ENCODE results near the gene QKI. TPM values are rescaled to one million over a fixed set of nuclear protein-coding genes. Genes with fewer than 3 reads are reported as not detected.
"Not testable (repeated sequence)": the region's sequence is repeated elsewhere in the genome, so short reads cannot be mapped to it uniquely, and the experiment has no call there.

Gene QKI
- total RNA-seq, 1 donor from 2014 or later, result 267 TPM

DNA sequence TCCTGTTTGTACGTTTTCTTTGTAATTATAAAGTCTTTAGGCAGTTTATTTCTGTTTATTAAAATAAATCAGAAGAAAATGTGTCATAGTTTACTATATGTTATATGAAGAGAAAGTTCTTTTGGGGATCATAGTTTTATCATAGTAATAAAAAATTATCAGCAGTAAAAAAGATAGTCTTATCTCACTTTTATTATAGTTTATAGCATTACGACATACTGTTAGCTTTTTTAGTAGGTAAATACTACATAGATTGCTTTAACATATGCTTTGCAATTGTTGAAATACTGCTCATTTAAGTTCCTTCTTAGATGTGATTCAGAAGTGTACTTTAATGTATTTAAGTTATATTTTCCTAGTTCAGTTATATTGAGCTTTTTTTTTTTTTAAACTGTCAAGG lies 13.9 kb downstream of the QKI start:
- TF ChIP-seq, protein P1, sequence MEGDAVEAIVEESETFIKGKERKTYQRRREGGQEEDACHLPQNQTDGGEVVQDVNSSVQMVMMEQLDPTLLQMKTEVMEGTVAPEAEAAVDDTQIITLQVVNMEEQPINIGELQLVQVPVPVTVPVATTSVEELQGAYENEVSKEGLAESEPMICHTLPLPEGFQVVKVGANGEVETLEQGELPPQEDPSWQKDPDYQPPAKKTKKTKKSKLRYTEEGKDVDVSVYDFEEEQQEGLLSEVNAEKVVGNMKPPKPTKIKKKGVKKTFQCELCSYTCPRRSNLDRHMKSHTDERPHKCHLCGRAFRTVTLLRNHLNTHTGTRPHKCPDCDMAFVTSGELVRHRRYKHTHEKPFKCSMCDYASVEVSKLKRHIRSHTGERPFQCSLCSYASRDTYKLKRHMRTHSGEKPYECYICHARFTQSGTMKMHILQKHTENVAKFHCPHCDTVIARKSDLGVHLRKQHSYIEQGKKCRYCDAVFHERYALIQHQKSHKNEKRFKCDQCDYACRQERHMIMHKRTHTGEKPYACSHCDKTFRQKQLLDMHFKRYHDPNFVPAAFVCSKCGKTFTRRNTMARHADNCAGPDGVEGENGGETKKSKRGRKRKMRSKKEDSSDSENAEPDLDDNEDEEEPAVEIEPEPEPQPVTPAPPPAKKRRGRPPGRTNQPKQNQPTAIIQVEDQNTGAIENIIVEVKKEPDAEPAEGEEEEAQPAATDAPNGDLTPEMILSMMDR (conservative IDR thresholded peaks at IDR 0.05), result no peak
- DNase-seq (ENCODE audit: low read depth, low spot score), result no peak
- H3K9me3 Mint-ChIP-seq, result no peaks in the 10 kb centered on the region
- H3K4me1 Mint-ChIP-seq, result peaks cover 71% of the 10 kb centered on the region
- H3K4me3 Mint-ChIP-seq, result no peak overlapping the region
- H3K36me3 Mint-ChIP-seq (ENCODE audit: low read depth), result no peaks in the 10 kb centered on the region
- H3K27me3 Mint-ChIP-seq (ENCODE audit: low read depth), result no peaks in the 10 kb centered on the region
- H3K27ac Mint-ChIP-seq (ENCODE audit: unreplicated experiment), result no peak overlapping the region

DNA sequence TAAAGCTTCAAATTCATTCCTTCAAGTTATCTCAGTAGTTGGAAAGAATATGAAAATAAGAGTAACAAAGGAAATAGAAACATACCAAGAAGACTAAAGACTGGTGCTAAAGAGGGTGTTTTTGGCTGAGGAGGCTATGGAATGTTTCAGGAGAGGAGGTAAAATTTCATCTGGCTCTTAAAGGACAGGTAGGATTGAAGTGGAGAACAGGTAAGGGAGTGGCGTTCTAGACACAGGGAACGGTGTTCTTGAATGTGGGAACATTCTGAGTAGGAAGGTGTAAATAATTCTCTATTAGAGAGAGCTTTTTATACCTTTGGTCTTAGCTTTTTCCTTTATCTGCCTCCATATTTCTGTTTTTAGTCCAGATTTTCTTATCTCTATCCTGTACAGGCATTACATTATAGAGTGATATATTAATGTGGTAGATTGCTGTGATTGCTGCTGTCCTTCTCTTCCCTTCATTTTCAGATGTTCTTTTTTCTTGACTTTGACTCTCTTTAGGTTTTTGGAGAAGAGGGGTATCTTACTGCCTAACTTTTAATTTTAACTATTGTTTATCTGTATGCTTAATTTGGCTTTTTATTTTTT lies 15.4 kb downstream of the QKI start:
- H3K27ac Mint-ChIP-seq (ENCODE audit: unreplicated experiment), result no peak overlapping the region
- no peak overlapping the region for H3K4me3 Mint-ChIP-seq
- H3K4me1 Mint-ChIP-seq, result peaks cover 64% of the 10 kb centered on the region

DNA sequence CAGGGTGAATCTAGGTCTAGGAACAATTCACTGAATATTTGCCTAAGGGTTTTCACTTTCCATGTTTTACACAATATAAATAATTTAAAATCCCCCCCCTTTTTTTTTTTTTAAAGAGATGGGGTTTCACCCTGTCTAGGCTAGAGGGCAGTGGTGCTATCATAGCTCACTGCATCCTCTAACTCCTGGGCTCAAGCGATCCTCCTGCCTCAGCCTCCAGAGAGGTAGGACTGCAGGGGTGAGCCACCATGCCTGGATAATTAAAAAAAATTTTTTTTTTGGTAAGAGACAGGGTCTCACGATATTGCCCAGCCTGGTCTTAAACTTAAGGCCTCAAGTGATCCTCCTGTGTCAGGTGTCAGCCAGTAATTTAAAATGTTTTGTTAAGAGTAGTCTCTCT lies 17.8 kb downstream of the QKI start:
- no peak overlapping the region for H3K27ac Mint-ChIP-seq (ENCODE audit: unreplicated experiment)
- DNase-seq (ENCODE audit: low read depth, low spot score), result no peak
- H3K4me1 Mint-ChIP-seq, result peaks cover 64% of the 10 kb centered on the region
- H3K9me3 Mint-ChIP-seq, result no peaks in the 10 kb centered on the region
- H3K36me3 Mint-ChIP-seq (ENCODE audit: low read depth), result no peaks in the 10 kb centered on the region
- no peaks in the 10 kb centered on the region for H3K27me3 Mint-ChIP-seq (ENCODE audit: low read depth)
- TF ChIP-seq, protein P1 (conservative IDR thresholded peaks at IDR 0.05), result no peak
- H3K4me3 Mint-ChIP-seq, result no peak overlapping the region

More for the DNA sequence above, 15.4 kb downstream of the QKI start:
- Mint-ChIP-seq H3K36me3 (ENCODE audit: low read depth) (no peaks in the 10 kb centered on the region), H3K9me3 (no peaks in the 10 kb centered on the region), H3K27me3 (ENCODE audit: low read depth) (no peaks in the 10 kb centered on the region)
- no peak for DNase-seq (ENCODE audit: low read depth, low spot score)
- TF ChIP-seq, protein P1 (conservative IDR thresholded peaks at IDR 0.05), result no peak

DNA sequence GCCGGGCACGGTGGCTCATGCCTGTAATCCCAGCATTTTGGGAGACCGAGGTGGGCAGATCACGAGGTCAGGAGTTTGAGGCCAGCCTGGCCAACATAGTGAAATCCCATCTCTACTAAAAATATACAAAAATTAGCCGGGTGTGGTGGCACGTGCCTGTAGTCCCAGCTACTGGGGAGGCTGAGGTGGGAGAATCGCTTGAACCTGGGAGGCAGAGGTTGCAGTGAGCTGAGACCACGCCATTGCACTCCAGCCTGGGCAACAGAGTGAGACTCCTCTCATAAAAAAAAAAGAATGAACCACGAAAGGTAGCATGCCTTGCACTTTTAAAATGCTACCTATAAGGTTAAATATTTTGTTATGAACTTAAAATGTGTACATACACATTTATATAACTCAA lies 19.0 kb downstream of the QKI start:
- not testable (repeated sequence) for H3K27ac Mint-ChIP-seq (ENCODE audit: unreplicated experiment); H3K27me3 Mint-ChIP-seq (ENCODE audit: low read depth); H3K4me3 Mint-ChIP-seq; DNase-seq (ENCODE audit: low read depth, low spot score); H3K9me3 Mint-ChIP-seq; H3K36me3 Mint-ChIP-seq (ENCODE audit: low read depth)
- peaks cover 61% of the 10 kb centered on the region for H3K4me1 Mint-ChIP-seq

DNA sequence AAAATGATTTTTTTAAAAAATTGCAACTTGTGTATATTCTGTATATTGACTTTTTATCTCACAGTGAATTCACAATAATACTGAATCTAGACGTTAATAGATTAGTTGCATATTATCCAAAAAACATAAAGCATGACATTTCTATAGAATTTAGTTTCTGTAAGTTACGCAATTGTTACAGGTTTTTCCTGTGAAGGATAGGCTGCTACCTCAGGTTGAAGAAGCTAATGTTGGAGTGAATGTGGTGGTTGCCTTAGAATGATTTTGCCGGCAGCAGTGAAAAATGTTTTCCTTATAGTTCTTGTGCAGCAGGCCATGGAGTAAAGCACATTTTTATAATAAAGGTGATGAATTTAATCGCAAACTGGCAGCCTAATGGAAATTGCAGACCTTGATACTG lies 20.5 kb downstream of the QKI start:
- no peaks in the 10 kb centered on the region for H3K27me3 Mint-ChIP-seq (ENCODE audit: low read depth)
- TF ChIP-seq, protein P1 (conservative IDR thresholded peaks at IDR 0.05), result no peak
- DNase-seq (ENCODE audit: low read depth, low spot score), result no peak
- no peak overlapping the region for H3K4me3 Mint-ChIP-seq
- H3K36me3 Mint-ChIP-seq (ENCODE audit: low read depth), result no peaks in the 10 kb centered on the region
- H3K9me3 Mint-ChIP-seq, result no peaks in the 10 kb centered on the region
- H3K27ac Mint-ChIP-seq (ENCODE audit: unreplicated experiment), result no peak overlapping the region
- peaks cover 55% of the 10 kb centered on the region for H3K4me1 Mint-ChIP-seq

DNA sequence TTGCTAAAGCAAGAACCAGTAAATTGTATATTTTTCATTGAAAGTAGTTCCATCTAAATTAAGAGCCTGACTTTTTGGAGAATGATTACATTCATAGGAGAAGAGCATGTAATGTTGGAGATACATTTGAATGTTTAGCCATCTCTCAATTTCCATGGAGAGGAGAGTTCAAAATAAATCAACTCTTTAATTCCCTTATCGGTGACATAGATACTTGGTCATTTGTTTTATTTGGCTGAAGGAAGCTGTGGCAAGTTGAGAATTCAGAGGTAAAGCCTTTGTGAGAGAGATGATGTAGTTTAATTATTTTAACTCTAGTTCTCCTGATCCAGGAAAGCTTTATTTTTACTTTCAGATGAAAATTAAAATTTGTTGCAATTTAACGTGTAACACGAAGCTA lies 22.3 kb downstream of the QKI start:
- Mint-ChIP-seq H3K27ac (ENCODE audit: unreplicated experiment) (no peak overlapping the region), H3K4me1 (peaks cover 55% of the 10 kb centered on the region), H3K4me3 (no peak overlapping the region), H3K36me3 (ENCODE audit: low read depth) (no peaks in the 10 kb centered on the region), H3K27me3 (ENCODE audit: low read depth) (no peaks in the 10 kb centered on the region), H3K9me3 (no peaks in the 10 kb centered on the region)
- TF ChIP-seq, protein P1 (conservative IDR thresholded peaks at IDR 0.05), result no peak
- DNase-seq (ENCODE audit: low read depth, low spot score), result no peak
